Activated T-helper 2 cell treated with anti-CD3 and anti-CD28 coated beads, Interferon-gamma antibody, Interleukin-2, Interleukin-4, amounts not matched to agents 10 μg/mL and 5 μg/mL and 100 μg/mL, durations not matched to agents 14 hours and 24 hours and 36 hours (primary cell): Measurements from ENCODE around the gene PRKCE. TPM values are rescaled to one million over a fixed set of nuclear protein-coding genes. Genes with fewer than 3 reads are reported as not detected.

Experiments used
- DNase-seq: peaks from one replicate; pipeline ENCODE4 v3.0.0; 2021; ENCODE audit warnings: low spot score
- H3K27ac Mint-ChIP-seq: one replicate; pipeline ENCODE4 v1.8.0; 2021; ENCODE audit warnings: mixed read lengths
- H3K27me3 Mint-ChIP-seq: one replicate; pipeline ENCODE4 v1.8.0; 2021; ENCODE audit warnings: low read depth, mixed read lengths
- H3K36me3 Mint-ChIP-seq: one replicate; pipeline ENCODE4 v1.8.0; 2021; ENCODE audit warnings: low read depth, mixed read lengths
- H3K4me1 Mint-ChIP-seq: one replicate; pipeline ENCODE4 v1.8.0; 2021; ENCODE audit warnings: low read depth, mixed read lengths
- H3K4me3 Mint-ChIP-seq: one replicate; pipeline ENCODE4 v1.8.0; 2021; ENCODE audit warnings: low read depth, mild to moderate bottlenecking, moderate library complexity, mixed read lengths
- H3K9me3 Mint-ChIP-seq: one replicate; pipeline ENCODE4 v1.8.0; 2021; ENCODE audit warnings: mixed read lengths
- intact Hi-C: fragments of 100-400 bp; cut with micrococcal nuclease; formaldehyde crosslinking; loops from one replicate; pipeline ENCODE4 v1.15.1; 2023
- total RNA-seq: library from RNA; stranded (reverse); gene quantifications from 2 replicates; pipeline ENCODE4 v1.2.3, GENCODE V29; 2022

PRKCE gene
- total RNA-seq, 1 donor from 2014 or later: 21.5 TPM

GRCh38 chr2:45946023-45946422 is 294.5 kb downstream of the PRKCE start:
- Mint-ChIP-seq H3K36me3 (no peaks in the 10 kb centered on the region), H3K4me3 (no peak overlapping the region), H3K4me1 (no peaks in the 10 kb centered on the region), H3K27ac (no peak overlapping the region), H3K9me3 (no peaks in the 10 kb centered on the region), H3K27me3 (peaks cover 6% of the 10 kb centered on the region)
- DNase-seq: no peak
- intact Hi-C loops: no loop called here

- intact Hi-C loops: no loop called here
- DNase-seq: no peak
- no peaks in the 10 kb centered on the region for H3K9me3 Mint-ChIP-seq
- H3K27ac Mint-ChIP-seq: no peak overlapping the region
- no peaks in the 10 kb centered on the region for H3K36me3 Mint-ChIP-seq
- H3K4me1 Mint-ChIP-seq: no peaks in the 10 kb centered on the region
- no peak overlapping the region for H3K4me3 Mint-ChIP-seq
- peaks cover 6% of the 10 kb centered on the region for H3K27me3 Mint-ChIP-seq
These were observed 299.1 kb downstream of the PRKCE start for GRCh38 chr2:45950606-45951005.

- no peaks in the 10 kb centered on the region for H3K9me3 Mint-ChIP-seq
- DNase-seq: no peak
- peaks cover 6% of the 10 kb centered on the region for H3K27me3 Mint-ChIP-seq
- H3K4me3 Mint-ChIP-seq: no peak overlapping the region
- H3K27ac Mint-ChIP-seq: no peak overlapping the region
- no peaks in the 10 kb centered on the region for H3K4me1 Mint-ChIP-seq
- H3K36me3 Mint-ChIP-seq: no peaks in the 10 kb centered on the region
- intact Hi-C loops: no loop called here
These were observed 299.7 kb downstream of the PRKCE start for GRCh38 chr2:45951025-45951727.

GRCh38 chr2:45952591-45952990 is 301.1 kb downstream of the PRKCE start:
- intact Hi-C loops: no loop called here

GRCh38 chr2:45953376-45954027 is 302.0 kb downstream of the PRKCE start:
- no peak for DNase-seq
- Mint-ChIP-seq H3K27me3 (peaks cover 8% of the 10 kb centered on the region), H3K9me3 (no peaks in the 10 kb centered on the region), H3K36me3 (no peaks in the 10 kb centered on the region), H3K27ac (no peak overlapping the region), H3K4me3 (no peak overlapping the region), H3K4me1 (no peaks in the 10 kb centered on the region)
- intact Hi-C loops: no loop called here

More at GRCh38 chr2:45952591-45952990, 301.1 kb downstream of the PRKCE start:
- Mint-ChIP-seq H3K4me3 (no peak overlapping the region), H3K27me3 (peaks cover 8% of the 10 kb centered on the region), H3K4me1 (no peaks in the 10 kb centered on the region), H3K9me3 (no peaks in the 10 kb centered on the region), H3K36me3 (no peaks in the 10 kb centered on the region), H3K27ac (no peak overlapping the region)
- no peak for DNase-seq

- no peak for DNase-seq
- Mint-ChIP-seq H3K4me1 (no peaks in the 10 kb centered on the region), H3K4me3 (no peak overlapping the region), H3K36me3 (no peaks in the 10 kb centered on the region), H3K9me3 (no peaks in the 10 kb centered on the region), H3K27ac (no peak overlapping the region), H3K27me3 (peaks cover 6% of the 10 kb centered on the region)
- intact Hi-C loops: no loop called here
These were observed 302.9 kb downstream of the PRKCE start for GRCh38 chr2:45954233-45954850.

GRCh38 chr2:45957533-45958227 is 306.2 kb downstream of the PRKCE start:
- H3K27ac Mint-ChIP-seq: no peak overlapping the region
- DNase-seq: no peak
- H3K4me3 Mint-ChIP-seq: no peak overlapping the region
- no peaks in the 10 kb centered on the region for H3K36me3 Mint-ChIP-seq
- H3K27me3 Mint-ChIP-seq: peaks cover 6% of the 10 kb centered on the region
- intact Hi-C loops: no loop called here
- no peaks in the 10 kb centered on the region for H3K9me3 Mint-ChIP-seq
- no peaks in the 10 kb centered on the region for H3K4me1 Mint-ChIP-seq

GRCh38 chr2:45960057-45960863 is 308.8 kb downstream of the PRKCE start:
- Mint-ChIP-seq H3K4me3 (no peak overlapping the region), H3K9me3 (no peaks in the 10 kb centered on the region), H3K36me3 (no peaks in the 10 kb centered on the region), H3K4me1 (peaks cover 11% of the 10 kb centered on the region), H3K27ac (no peak overlapping the region), H3K27me3 (peaks cover 6% of the 10 kb centered on the region)
- no peak for DNase-seq
- intact Hi-C loops: no loop called here

- intact Hi-C loops: no loop called here
- H3K9me3 Mint-ChIP-seq: no peaks in the 10 kb centered on the region
- DNase-seq: no peak
- no peak overlapping the region for H3K27ac Mint-ChIP-seq
- peaks cover 12% of the 10 kb centered on the region for H3K4me1 Mint-ChIP-seq
- H3K27me3 Mint-ChIP-seq: peaks cover under 1% of the 10 kb centered on the region
- no peak overlapping the region for H3K4me3 Mint-ChIP-seq
- H3K36me3 Mint-ChIP-seq: no peaks in the 10 kb centered on the region
These were observed 310.9 kb downstream of the PRKCE start for GRCh38 chr2:45962177-45962921.

GRCh38 chr2:45963816-45964215 is 312.3 kb downstream of the PRKCE start:
- no peak for DNase-seq
- H3K9me3 Mint-ChIP-seq: no peaks in the 10 kb centered on the region
- intact Hi-C loops: no loop called here
- no peak overlapping the region for H3K27ac Mint-ChIP-seq
- H3K4me3 Mint-ChIP-seq: no peak overlapping the region
- no peaks in the 10 kb centered on the region for H3K27me3 Mint-ChIP-seq
- peaks cover 12% of the 10 kb centered on the region for H3K4me1 Mint-ChIP-seq
- H3K36me3 Mint-ChIP-seq: no peaks in the 10 kb centered on the region

- H3K36me3 Mint-ChIP-seq: no peaks in the 10 kb centered on the region
- no peak overlapping the region for H3K4me3 Mint-ChIP-seq
- peaks cover 12% of the 10 kb centered on the region for H3K4me1 Mint-ChIP-seq
- no peak for DNase-seq
- H3K9me3 Mint-ChIP-seq: no peaks in the 10 kb centered on the region
- H3K27ac Mint-ChIP-seq: no peak overlapping the region
- no peaks in the 10 kb centered on the region for H3K27me3 Mint-ChIP-seq
- intact Hi-C loops: no loop called here
These were observed 312.9 kb downstream of the PRKCE start for GRCh38 chr2:45964223-45964841.
